ENCODE results near the gene IGSF10. TPM values are rescaled to one million over a fixed set of nuclear protein-coding genes. Genes with fewer than 3 reads are reported as not detected.

IGSF10 gene
- total and polyA plus RNA-seq, 8 donors = 0.19 to 0.69 (median 0.34) TPM

DNA sequence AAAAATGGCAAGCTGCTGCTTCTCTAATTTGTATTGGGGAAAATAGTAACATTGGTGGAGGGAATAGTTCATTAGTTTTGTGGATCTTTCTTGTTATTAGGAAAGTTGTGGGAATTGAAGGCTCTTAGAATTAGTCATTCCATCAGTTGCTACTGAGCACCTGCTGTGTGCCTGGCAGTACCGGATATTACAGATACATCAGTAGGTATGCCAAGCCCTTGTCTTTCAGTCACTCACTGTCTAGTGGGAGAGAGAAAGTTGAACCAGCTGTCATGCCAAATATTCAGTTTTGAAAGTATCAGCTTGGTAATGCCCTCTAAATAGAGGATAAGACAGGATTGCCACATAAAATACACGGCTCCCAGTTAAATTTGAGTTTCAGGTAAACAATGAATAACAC lies 32.5 kb downstream of the IGSF10 start:
- TF ChIP-seq, protein P1, sequence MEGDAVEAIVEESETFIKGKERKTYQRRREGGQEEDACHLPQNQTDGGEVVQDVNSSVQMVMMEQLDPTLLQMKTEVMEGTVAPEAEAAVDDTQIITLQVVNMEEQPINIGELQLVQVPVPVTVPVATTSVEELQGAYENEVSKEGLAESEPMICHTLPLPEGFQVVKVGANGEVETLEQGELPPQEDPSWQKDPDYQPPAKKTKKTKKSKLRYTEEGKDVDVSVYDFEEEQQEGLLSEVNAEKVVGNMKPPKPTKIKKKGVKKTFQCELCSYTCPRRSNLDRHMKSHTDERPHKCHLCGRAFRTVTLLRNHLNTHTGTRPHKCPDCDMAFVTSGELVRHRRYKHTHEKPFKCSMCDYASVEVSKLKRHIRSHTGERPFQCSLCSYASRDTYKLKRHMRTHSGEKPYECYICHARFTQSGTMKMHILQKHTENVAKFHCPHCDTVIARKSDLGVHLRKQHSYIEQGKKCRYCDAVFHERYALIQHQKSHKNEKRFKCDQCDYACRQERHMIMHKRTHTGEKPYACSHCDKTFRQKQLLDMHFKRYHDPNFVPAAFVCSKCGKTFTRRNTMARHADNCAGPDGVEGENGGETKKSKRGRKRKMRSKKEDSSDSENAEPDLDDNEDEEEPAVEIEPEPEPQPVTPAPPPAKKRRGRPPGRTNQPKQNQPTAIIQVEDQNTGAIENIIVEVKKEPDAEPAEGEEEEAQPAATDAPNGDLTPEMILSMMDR (IDR thresholded peaks at IDR 0.05) = no peak
- no peaks in the 10 kb centered on the region for H3K4me1 ChIP-seq
- no peak overlapping the region for H3K27ac ChIP-seq
- no peaks in the 10 kb centered on the region for H3K27me3 ChIP-seq
- DNase-seq (no peak), FAIRE-seq (no peak), ATAC-seq (no peak)
- 80 to 86% methylated on average over 2 of the region's 2 CpGs for WGBS, 2 donors
- no peak overlapping the region for H3K4me3 ChIP-seq
- no peaks in the 10 kb centered on the region for H3K9me3 ChIP-seq
- intact Hi-C loops (cut with DNase I) = no loop called here
- no peaks in the 10 kb centered on the region for H3K36me3 ChIP-seq

DNA sequence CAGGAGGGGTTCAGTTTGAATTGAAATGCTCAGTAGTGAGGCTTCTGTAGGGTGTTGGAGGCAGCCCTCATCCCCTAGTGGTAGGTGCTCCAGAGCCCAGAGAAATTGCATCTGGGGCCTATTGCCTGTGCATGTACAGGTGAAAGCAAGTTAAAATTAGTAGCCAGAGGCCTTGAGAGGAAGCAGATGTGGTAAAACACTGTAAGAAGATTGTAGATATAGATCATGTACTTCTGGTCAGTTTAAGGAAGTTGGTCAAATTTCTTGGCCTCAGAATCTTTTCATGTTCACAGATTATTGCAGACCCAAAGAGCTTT lies 34.6 kb downstream of the IGSF10 start:
- intact Hi-C loops (cut with DNase I) = no loop called here
- DNase-seq (no peak), FAIRE-seq (no peak), ATAC-seq (no peak)
- H3K27me3 ChIP-seq = no peaks in the 10 kb centered on the region
- H3K9me3 ChIP-seq = no peaks in the 10 kb centered on the region
- no peak overlapping the region for H3K27ac ChIP-seq
- H3K36me3 ChIP-seq = no peaks in the 10 kb centered on the region
- no peaks in the 10 kb centered on the region for H3K4me1 ChIP-seq
- TF ChIP-seq, protein P1 (IDR thresholded peaks at IDR 0.05) = no peak
- no peak overlapping the region for H3K4me3 ChIP-seq

DNA sequence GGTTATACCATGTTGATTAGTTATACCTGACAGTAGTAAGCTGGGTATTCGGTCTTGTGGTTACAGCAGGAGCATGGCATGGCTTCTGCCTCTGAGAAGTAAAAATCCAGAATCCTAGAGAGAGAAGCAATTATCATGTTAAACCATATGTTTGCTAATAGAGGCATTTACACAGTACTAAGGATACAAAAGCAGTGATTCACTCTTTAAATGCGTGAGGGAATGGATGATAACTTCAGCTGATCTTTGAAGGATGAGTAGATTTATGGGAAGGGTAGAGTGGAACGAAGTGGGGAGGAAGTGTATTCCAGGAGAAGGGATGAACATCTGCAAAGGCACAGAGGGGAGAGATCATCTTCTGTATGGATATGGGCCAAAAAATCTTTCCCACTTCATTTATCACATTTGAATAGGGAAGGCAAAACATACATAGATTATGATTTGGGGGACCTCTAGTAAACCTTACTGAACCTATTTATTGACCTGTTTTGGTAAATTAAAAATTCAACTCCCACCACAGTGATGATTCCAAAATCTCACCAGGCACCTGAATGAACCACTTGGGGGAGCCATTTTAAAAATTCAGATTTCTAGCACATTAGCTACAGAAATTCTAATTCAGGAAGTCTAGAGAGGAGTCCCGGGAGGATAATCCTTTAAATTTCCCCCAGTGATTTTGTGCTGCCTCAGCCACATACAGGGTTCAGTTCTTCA lies 35.1 kb downstream of the IGSF10 start:
- no peak for FAIRE-seq
- Histone ChIP-seq H3K27me3 (no peaks in the 10 kb centered on the region), H3K4me3 (no peak overlapping the region), H3K9me3 (no peaks in the 10 kb centered on the region), H3K36me3 (no peaks in the 10 kb centered on the region), H3K4me1 (no peaks in the 10 kb centered on the region), H3K27ac (no peak overlapping the region)
- TF ChIP-seq, protein P1 (IDR thresholded peaks at IDR 0.05) = no peak
- ATAC-seq = no peak
- 75 to 86% methylated on average over 4 of the region's 4 CpGs for WGBS, 2 donors
- no peak for DNase-seq
- intact Hi-C loops (cut with DNase I) = no loop called here

DNA sequence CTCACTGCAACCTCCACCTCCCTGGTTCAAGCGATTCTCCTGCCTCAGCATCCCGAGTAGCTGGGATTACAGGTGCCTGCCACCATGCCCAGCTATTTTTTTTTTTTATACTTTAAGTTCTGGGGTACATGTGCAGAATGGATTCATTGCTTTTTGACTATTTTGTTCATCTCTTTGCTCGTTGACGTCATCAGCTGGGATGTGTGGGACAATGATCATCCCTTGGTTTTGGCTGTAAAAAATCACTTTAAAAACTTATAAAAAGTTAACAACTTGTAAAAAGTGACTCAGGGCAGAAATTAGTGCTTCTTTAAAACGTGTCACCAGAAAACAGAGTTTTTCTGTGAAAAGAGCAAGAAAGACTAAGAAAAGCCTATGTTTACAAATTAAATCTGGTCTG lies 37.8 kb downstream of the IGSF10 start:
- Histone ChIP-seq H3K27ac (no peak overlapping the region), H3K27me3 (no peaks in the 10 kb centered on the region), H3K4me1 (no peaks in the 10 kb centered on the region), H3K9me3 (no peaks in the 10 kb centered on the region), H3K4me3 (no peak overlapping the region), H3K36me3 (no peaks in the 10 kb centered on the region)
- 70 to 80% methylated on average over 5 of the region's 5 CpGs for WGBS, 2 donors
- TF ChIP-seq, protein P1 (IDR thresholded peaks at IDR 0.05) = no peak
- FAIRE-seq (no peak), ATAC-seq (no peak), DNase-seq (no peak)
- intact Hi-C loops (cut with DNase I) = no loop called here

DNA sequence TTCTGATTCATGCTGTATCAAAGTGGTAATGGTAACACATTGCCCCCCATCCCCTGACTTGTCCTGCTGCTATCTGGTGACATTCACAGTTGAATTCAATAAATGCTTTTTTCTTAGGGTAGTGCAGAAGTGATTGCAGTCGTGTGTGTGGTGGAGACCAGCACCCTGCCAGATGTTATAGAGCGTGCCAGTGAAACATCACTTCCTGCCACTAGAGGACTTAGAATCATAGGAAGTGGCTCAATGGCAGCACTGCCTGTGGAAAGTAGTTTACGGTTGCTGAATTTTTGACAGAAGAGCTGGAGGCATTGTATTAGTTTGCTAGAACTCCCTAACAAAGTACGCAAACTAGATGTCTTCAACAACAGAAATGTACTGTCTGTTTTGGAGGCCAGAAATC lies 38.9 kb downstream of the IGSF10 start:
- H3K9me3 ChIP-seq = no peaks in the 10 kb centered on the region
- no peak overlapping the region for H3K4me3 ChIP-seq
- 78 to 89% methylated on average over 4 of the region's 4 CpGs for WGBS, 2 donors
- intact Hi-C loops (cut with DNase I) = no loop called here
- DNase-seq (no peak), ATAC-seq (no peak), FAIRE-seq (no peak)
- no peaks in the 10 kb centered on the region for H3K4me1 ChIP-seq
- no peak overlapping the region for H3K27ac ChIP-seq
- no peaks in the 10 kb centered on the region for H3K36me3 ChIP-seq
- no peaks in the 10 kb centered on the region for H3K27me3 ChIP-seq
- TF ChIP-seq, protein P1 (IDR thresholded peaks at IDR 0.05) = no peak
